Measurements from ENCODE around the gene MSI2.

Gene MSI2

GRCh38 chr17:57264776-57265175 is 8.5 kb downstream of the MSI2 start:
- peaks cover 45% of the 10 kb centered on the region for H3K4me1 ChIP-seq (ENCODE audit: insufficient read depth, low read length, severe bottlenecking)
- no peaks in the 10 kb centered on the region; the same call in 1 of the 2 replicates for H4K20me1 ChIP-seq (ENCODE audit: insufficient read depth, low read length)
- H3K9ac ChIP-seq (ENCODE audit: low read length): no peak overlapping the region
- H3K4me3 ChIP-seq (ENCODE audit: low read depth, low read length, poor library complexity, severe bottlenecking): no peak overlapping the region
- H3K27me3 ChIP-seq (ENCODE audit: insufficient read depth, low read length): no peaks in the 10 kb centered on the region
- H3K9me2 ChIP-seq (ENCODE audit: low read depth, low read length): no peaks in the 10 kb centered on the region
- no peaks in the 10 kb centered on the region for H3K9me3 ChIP-seq (ENCODE audit: low read length)
- TF ChIP-seq EZH2 (IDR thresholded peaks at IDR 0.05; ENCODE audit: borderline replicate concordance, low read length): no peak
- no peak for TF ChIP-seq CTCF (IDR thresholded peaks at IDR 0.05; ENCODE audit: low read length)
- peaks cover 94% of the 10 kb centered on the region for H3K79me2 ChIP-seq (ENCODE audit: insufficient read depth, low read length)
- no peak overlapping the region for H3K27ac ChIP-seq (ENCODE audit: low read depth, low read length, poor library complexity, severe bottlenecking)
- H3F3A ChIP-seq (ENCODE audit: insufficient read depth, low read length): no peaks in the 10 kb centered on the region
- no peak overlapping the region for H3K4me2 ChIP-seq (ENCODE audit: low read length)
- H2AFZ ChIP-seq (ENCODE audit: low read length): no peak overlapping the region
- H3K36me3 ChIP-seq (ENCODE audit: insufficient read depth, low read length): peaks cover 95% of the 10 kb centered on the region

DNA sequence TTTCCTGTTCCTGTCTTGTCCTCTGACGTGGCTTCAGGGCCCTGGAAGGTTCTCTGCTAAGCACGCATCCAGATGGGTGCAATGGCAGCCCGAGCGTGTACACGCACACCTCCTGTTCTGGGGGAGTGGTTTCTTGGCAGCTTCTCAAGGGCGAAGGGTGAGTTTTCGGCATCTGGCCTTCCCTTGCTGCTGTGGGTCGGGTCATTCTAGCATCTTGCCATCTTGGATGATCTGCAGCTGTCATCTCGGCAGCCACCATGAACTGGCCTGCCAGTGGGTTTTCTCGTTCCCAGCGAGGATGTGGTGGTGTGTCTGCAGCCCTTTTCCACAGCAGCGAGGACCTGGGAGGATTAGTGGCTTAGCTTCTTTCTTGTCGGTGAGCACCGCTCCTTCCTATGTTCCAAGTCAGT is 10.6 kb downstream of the MSI2 start:
- no peaks in the 10 kb centered on the region for H3K9me2 ChIP-seq (ENCODE audit: low read depth, low read length)
- no peak overlapping the region for H3K27ac ChIP-seq (ENCODE audit: low read depth, low read length, poor library complexity, severe bottlenecking)
- H3K9me3 ChIP-seq (ENCODE audit: low read length): no peaks in the 10 kb centered on the region
- H3F3A ChIP-seq (ENCODE audit: insufficient read depth, low read length): no peaks in the 10 kb centered on the region
- no peaks in the 10 kb centered on the region; the same call in 1 of the 2 replicates for H4K20me1 ChIP-seq (ENCODE audit: insufficient read depth, low read length)
- no peak overlapping the region for H3K4me3 ChIP-seq (ENCODE audit: low read depth, low read length, poor library complexity, severe bottlenecking)
- H3K27me3 ChIP-seq (ENCODE audit: insufficient read depth, low read length): no peaks in the 10 kb centered on the region
- H3K79me2 ChIP-seq (ENCODE audit: insufficient read depth, low read length): peaks cover 93% of the 10 kb centered on the region
- TF ChIP-seq CTCF (IDR thresholded peaks at IDR 0.05; ENCODE audit: low read length) (no peak), EZH2 (IDR thresholded peaks at IDR 0.05; ENCODE audit: borderline replicate concordance, low read length) (no peak)
- peaks cover 95% of the 10 kb centered on the region for H3K36me3 ChIP-seq (ENCODE audit: insufficient read depth, low read length)
- H3K4me2 ChIP-seq (ENCODE audit: low read length): no peak overlapping the region
- H3K9ac ChIP-seq (ENCODE audit: low read length): no peak overlapping the region
- peaks cover 26% of the 10 kb centered on the region for H3K4me1 ChIP-seq (ENCODE audit: insufficient read depth, low read length, severe bottlenecking)
- no peak overlapping the region for H2AFZ ChIP-seq (ENCODE audit: low read length)

GRCh38 chr17:57268181-57268580 is 11.9 kb downstream of the MSI2 start:
- Histone ChIP-seq H3K4me1 (ENCODE audit: insufficient read depth, low read length, severe bottlenecking) (peaks cover 13% of the 10 kb centered on the region), H3K36me3 (ENCODE audit: insufficient read depth, low read length) (peaks cover 93% of the 10 kb centered on the region), H4K20me1 (ENCODE audit: insufficient read depth, low read length) (no peaks in the 10 kb centered on the region), H3K4me2 (ENCODE audit: low read length) (no peak overlapping the region), H3K79me2 (ENCODE audit: insufficient read depth, low read length) (peaks cover 93% of the 10 kb centered on the region), H3K9me3 (ENCODE audit: low read length) (no peaks in the 10 kb centered on the region), H3K27ac (ENCODE audit: low read depth, low read length, poor library complexity, severe bottlenecking) (no peak overlapping the region), H3K9me2 (ENCODE audit: low read depth, low read length) (no peaks in the 10 kb centered on the region), H3K9ac (ENCODE audit: low read length) (no peak overlapping the region), H3K4me3 (ENCODE audit: low read depth, low read length, poor library complexity, severe bottlenecking) (no peak overlapping the region), H2AFZ (ENCODE audit: low read length) (no peak overlapping the region), H3K27me3 (ENCODE audit: insufficient read depth, low read length) (no peaks in the 10 kb centered on the region), H3F3A (ENCODE audit: insufficient read depth, low read length) (no peaks in the 10 kb centered on the region)
- no peak for TF ChIP-seq CTCF (IDR thresholded peaks at IDR 0.05; ENCODE audit: low read length)
- TF ChIP-seq EZH2 (IDR thresholded peaks at IDR 0.05; ENCODE audit: borderline replicate concordance, low read length): no peak
